Ureter (tissue), 1 donor: ENCODE results near the gene KIR3DL2. TPM values are rescaled to one million over a fixed set of nuclear protein-coding genes. Genes with fewer than 3 reads are reported as not detected.

Source experiments
- total RNA-seq: library from RNA; stranded (reverse); gene quantifications from one replicate; pipeline ENCODE4 v1.2.4, GENCODE V29; 2023
- donor health status: DM: yes; HTN: yes; CAD: no.

Gene KIR3DL2
- total RNA-seq, 1 donor from 2014 or later = not detected

Other genes starting within 250 kb of the KIR3DL2 start
- gene LILRB1, start 220.0 kb upstream of the KIR3DL2 start, total RNA-seq = 2.7 TPM
- 3.1 TPM for gene LILRB4, start 187.5 kb upstream of the KIR3DL2 start, total RNA-seq
- gene KIR3DL3, start 126.0 kb upstream of the KIR3DL2 start, total RNA-seq = not detected
- not detected for gene KIR2DL3, start 111.9 kb upstream of the KIR3DL2 start, total RNA-seq
- not detected for gene KIR2DL1, start 80.7 kb upstream of the KIR3DL2 start, total RNA-seq
- 0.39 TPM for gene KIR2DL4, start 46.8 kb upstream of the KIR3DL2 start, total RNA-seq
- gene KIR3DL1, start 34.0 kb upstream of the KIR3DL2 start, total RNA-seq = not detected
- gene KIR2DS4, start 17.8 kb upstream of the KIR3DL2 start, total RNA-seq = not detected
- gene FCAR, start 23.8 kb downstream of the KIR3DL2 start, total RNA-seq = 0.39 TPM
- not detected for gene NCR1, start 55.7 kb downstream of the KIR3DL2 start, total RNA-seq
- gene NLRP7, start 97.1 kb downstream of the KIR3DL2 start, total RNA-seq = not detected
- gene NLRP2, start 115.9 kb downstream of the KIR3DL2 start, total RNA-seq = 75.1 TPM
- gene GP6, start 187.8 kb downstream of the KIR3DL2 start, total RNA-seq = 1.2 TPM
- gene RDH13, start 212.7 kb downstream of the KIR3DL2 start, total RNA-seq = 24.8 TPM
- gene EPS8L1, start 225.4 kb downstream of the KIR3DL2 start, total RNA-seq = 64.6 TPM